Measurements from ENCODE around the gene BPI.

BPI gene

DNA sequence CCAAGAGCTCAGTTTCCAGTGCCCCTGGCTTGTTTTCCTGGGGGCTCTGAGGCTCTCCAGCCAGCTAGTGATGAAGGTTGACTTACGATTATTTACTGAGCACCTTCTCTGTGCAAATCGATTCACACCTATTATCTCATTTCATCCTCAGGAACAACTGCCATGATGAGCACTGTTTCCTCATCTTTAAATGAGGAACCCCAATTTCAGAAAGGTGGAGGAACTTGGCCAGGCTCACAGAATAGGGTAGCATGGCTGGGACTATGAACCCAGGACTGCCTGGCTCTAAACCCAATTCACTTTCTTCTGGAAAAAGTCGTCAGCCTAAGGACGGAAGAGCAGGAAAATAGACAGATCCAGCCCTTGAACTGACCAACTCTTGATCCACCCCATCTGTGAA is 3.5 kb upstream of the BPI start:
- DNase-seq (ENCODE audit: low read depth), result no peak
- TF ChIP-seq, protein P1, sequence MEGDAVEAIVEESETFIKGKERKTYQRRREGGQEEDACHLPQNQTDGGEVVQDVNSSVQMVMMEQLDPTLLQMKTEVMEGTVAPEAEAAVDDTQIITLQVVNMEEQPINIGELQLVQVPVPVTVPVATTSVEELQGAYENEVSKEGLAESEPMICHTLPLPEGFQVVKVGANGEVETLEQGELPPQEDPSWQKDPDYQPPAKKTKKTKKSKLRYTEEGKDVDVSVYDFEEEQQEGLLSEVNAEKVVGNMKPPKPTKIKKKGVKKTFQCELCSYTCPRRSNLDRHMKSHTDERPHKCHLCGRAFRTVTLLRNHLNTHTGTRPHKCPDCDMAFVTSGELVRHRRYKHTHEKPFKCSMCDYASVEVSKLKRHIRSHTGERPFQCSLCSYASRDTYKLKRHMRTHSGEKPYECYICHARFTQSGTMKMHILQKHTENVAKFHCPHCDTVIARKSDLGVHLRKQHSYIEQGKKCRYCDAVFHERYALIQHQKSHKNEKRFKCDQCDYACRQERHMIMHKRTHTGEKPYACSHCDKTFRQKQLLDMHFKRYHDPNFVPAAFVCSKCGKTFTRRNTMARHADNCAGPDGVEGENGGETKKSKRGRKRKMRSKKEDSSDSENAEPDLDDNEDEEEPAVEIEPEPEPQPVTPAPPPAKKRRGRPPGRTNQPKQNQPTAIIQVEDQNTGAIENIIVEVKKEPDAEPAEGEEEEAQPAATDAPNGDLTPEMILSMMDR (IDR thresholded peaks at IDR 0.05; ENCODE audit: control insufficient read depth, insufficient read depth, low read depth, low read length, missing control alignments), result no peak
- no peak overlapping the region for H3K4me3 ChIP-seq (ENCODE audit: control insufficient read depth, low read depth, low read length)

DNA sequence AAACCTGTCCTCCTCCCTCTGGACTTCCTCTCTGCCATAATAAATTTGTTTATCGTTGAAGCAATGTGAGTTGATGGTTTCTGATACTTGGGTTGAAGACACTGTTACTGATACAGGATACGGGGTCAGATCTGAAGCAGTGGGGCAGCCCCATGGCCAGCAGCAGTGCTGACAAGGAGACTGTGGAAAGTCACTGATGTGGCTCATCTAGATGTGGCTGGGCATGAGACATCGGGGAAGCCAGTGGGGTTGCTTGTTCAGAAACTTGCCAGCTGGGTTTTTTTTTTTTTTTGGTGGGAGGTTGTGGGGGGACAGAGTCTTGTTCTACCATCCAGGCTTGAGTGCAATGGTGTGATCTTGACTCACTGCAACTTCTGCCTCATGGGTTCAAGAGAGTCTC is 2.6 kb upstream of the BPI start:
- no peak for DNase-seq (ENCODE audit: low read depth)
- H3K4me3 ChIP-seq (ENCODE audit: control insufficient read depth, low read depth, low read length), result no peak overlapping the region
- TF ChIP-seq, protein P1 (IDR thresholded peaks at IDR 0.05; ENCODE audit: control insufficient read depth, insufficient read depth, low read depth, low read length, missing control alignments), result no peak

DNA sequence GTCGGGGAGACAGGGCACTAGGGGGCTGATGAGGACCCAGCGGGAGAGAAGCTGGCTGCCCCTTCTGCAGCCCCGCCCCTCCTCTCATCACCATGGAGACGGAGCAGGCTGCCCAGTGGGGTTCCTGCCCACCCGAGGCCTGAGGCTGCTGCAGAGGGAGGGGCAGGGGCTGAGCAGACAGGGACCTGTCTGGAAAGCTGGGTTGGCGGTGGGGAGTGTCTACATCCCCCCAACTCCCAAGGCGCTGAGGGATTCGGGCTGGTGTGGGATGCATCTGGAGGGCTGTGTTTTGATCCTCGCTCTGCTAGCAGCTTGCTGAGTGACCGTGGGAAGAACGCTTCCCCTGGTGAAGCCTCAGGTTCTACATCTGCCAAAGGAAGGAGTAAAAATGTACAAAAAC is 1.2 kb upstream of the BPI start:
- no peak overlapping the region for H3K4me3 ChIP-seq (ENCODE audit: control insufficient read depth, low read depth, low read length)
- TF ChIP-seq, protein P1 (IDR thresholded peaks at IDR 0.05; ENCODE audit: control insufficient read depth, insufficient read depth, low read depth, low read length, missing control alignments), result no peak
- DNase-seq (ENCODE audit: low read depth), result no peak

DNA sequence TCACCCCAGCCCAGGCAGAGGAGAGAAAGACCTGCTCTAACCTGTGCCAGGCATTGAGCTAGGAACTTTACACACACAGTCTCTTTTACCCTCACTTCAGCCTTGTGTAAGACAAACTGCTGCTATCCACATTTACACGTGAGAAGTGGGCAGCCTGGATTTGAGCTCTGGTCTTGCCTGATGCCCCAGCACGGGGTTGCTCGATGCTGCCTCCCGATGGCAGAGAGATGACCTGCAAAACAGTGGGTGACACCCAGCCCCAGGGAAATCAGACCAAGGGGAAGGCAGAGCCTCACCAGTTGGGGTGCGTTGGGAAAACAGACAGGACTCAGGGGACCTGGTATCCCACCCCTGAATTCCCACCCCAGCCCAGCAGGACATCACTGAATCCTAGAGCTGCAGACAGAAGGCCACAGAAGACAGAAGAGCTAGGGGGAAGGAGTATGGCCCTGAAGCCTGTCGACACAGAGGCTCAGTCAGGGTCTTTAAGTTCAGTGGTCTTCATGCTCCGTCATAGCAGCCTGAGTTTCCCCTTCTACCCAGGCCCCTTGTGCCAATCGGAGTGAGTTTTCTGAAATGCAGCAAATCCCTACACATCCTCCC is 990 bp downstream of the BPI start:
- H3K4me3 ChIP-seq (ENCODE audit: control insufficient read depth, low read depth, low read length), result no peak overlapping the region
- DNase-seq (ENCODE audit: low read depth), result no peak
- TF ChIP-seq, protein P1 (IDR thresholded peaks at IDR 0.05; ENCODE audit: control insufficient read depth, insufficient read depth, low read depth, low read length, missing control alignments), result peak; percentile 61

DNA sequence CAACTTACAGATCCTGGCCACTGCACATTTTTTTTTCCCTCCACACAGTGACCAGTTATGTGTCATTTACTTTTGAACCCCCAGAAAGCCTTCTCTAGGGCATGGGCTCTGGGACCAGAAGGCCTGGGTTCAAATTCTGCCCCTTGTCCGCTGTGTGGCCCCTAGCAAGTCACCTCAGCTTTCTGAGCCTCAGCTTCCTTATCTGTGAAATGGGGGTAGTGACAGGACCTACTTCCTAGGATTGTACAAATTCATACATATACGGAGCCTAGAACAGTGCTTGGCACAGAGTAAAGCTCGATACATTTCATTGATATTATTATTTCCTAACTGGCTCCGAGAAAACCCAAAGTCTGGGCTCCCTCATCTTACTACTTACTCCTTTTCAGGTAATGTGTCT is 1.6 kb downstream of the BPI start:
- H3K4me3 ChIP-seq (ENCODE audit: control insufficient read depth, low read depth, low read length), result no peak overlapping the region
- TF ChIP-seq, protein P1 (IDR thresholded peaks at IDR 0.05; ENCODE audit: control insufficient read depth, insufficient read depth, low read depth, low read length, missing control alignments), result no peak
- no peak for DNase-seq (ENCODE audit: low read depth)

DNA sequence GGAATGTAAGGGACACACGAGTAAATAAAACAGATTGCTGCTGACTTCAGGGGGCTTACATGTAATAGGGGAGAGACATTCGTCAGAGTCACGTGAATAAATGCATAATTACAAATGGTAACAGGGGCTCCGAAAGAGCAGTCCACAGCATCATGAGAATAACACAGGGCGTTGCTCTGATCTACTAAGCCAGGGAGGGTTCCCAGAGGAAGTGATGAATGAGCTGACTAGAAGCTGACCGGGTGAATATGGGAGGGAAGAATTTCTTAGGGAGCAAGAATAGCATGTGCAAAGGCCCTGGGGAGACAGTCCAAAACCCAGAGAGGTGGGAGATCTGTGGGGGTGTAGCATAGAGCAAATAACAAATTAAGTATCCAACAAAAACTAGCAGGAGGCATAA is 2.4 kb downstream of the BPI start:
- no peak overlapping the region for H3K4me3 ChIP-seq (ENCODE audit: control insufficient read depth, low read depth, low read length)
- TF ChIP-seq, protein P1 (IDR thresholded peaks at IDR 0.05; ENCODE audit: control insufficient read depth, insufficient read depth, low read depth, low read length, missing control alignments), result no peak
- no peak for DNase-seq (ENCODE audit: low read depth)
